GM12873 (cell line): ENCODE results near the gene PIK3C2G.

ENCODE experiments used
- CTCF ChIP-seq: IDR thresholded peaks from 2 replicates; pipeline ENCODE4 v1.5.1; 2012; ENCODE audit warnings: low read depth, mild to moderate bottlenecking, moderate library complexity, low read length, control low read depth; ENCODE audit not compliant: insufficient read depth; ENCODE audit errors: missing control alignments

The PIK3C2G gene

GRCh38 chr12:18411453-18411852, 150.1 kb downstream of the PIK3C2G start:
- no peak for TF ChIP-seq CTCF

GRCh38 chr12:18414671-18415070, 153.4 kb downstream of the PIK3C2G start:
- TF ChIP-seq CTCF: no peak

- no peak for TF ChIP-seq CTCF
Measured at GRCh38 chr12:18415227-18415626, 153.9 kb downstream of the PIK3C2G start.

GRCh38 chr12:18416412-18416811, 155.1 kb downstream of the PIK3C2G start:
- TF ChIP-seq CTCF: no peak

GRCh38 chr12:18419311-18419710, 158.0 kb downstream of the PIK3C2G start:
- TF ChIP-seq CTCF: no peak

GRCh38 chr12:18421867-18422266, 160.5 kb downstream of the PIK3C2G start:
- no peak for TF ChIP-seq CTCF

GRCh38 chr12:18422871-18423270, 161.6 kb downstream of the PIK3C2G start:
- TF ChIP-seq CTCF: no peak

- TF ChIP-seq CTCF: no peak
Measured at GRCh38 chr12:18424857-18425256, 163.5 kb downstream of the PIK3C2G start.
